Activated T-helper 2 cell treated with anti-CD3 and anti-CD28 coated beads, Interferon-gamma antibody, Interleukin-2, Interleukin-4, amounts not matched to agents 10 μg/mL and 5 μg/mL and 100 μg/mL, durations not matched to agents 14 hours and 24 hours and 36 hours (primary cell): ENCODE data around the gene TNNT1. TPM values are rescaled to one million over a fixed set of nuclear protein-coding genes. Genes with fewer than 3 reads are reported as not detected.

ENCODE experiments used
- DNase-seq: peaks from one replicate; pipeline ENCODE4 v3.0.0; 2021; ENCODE audit warnings: low spot score
- H3K27ac Mint-ChIP-seq: one replicate; pipeline ENCODE4 v1.8.0; 2021; ENCODE audit warnings: mixed read lengths
- H3K27me3 Mint-ChIP-seq: one replicate; pipeline ENCODE4 v1.8.0; 2021; ENCODE audit warnings: low read depth, mixed read lengths
- H3K36me3 Mint-ChIP-seq: one replicate; pipeline ENCODE4 v1.8.0; 2021; ENCODE audit warnings: low read depth, mixed read lengths
- H3K4me1 Mint-ChIP-seq: one replicate; pipeline ENCODE4 v1.8.0; 2021; ENCODE audit warnings: low read depth, mixed read lengths
- H3K4me3 Mint-ChIP-seq: one replicate; pipeline ENCODE4 v1.8.0; 2021; ENCODE audit warnings: low read depth, mild to moderate bottlenecking, moderate library complexity, mixed read lengths
- H3K9me3 Mint-ChIP-seq: one replicate; pipeline ENCODE4 v1.8.0; 2021; ENCODE audit warnings: mixed read lengths
- intact Hi-C: fragments of 100-400 bp; cut with micrococcal nuclease; formaldehyde crosslinking; loops from one replicate; pipeline ENCODE4 v1.15.1; 2023
- total RNA-seq: library from RNA; stranded (reverse); gene quantifications from 2 replicates; pipeline ENCODE4 v1.2.3, GENCODE V29; 2022

TNNT1 gene, protein sequence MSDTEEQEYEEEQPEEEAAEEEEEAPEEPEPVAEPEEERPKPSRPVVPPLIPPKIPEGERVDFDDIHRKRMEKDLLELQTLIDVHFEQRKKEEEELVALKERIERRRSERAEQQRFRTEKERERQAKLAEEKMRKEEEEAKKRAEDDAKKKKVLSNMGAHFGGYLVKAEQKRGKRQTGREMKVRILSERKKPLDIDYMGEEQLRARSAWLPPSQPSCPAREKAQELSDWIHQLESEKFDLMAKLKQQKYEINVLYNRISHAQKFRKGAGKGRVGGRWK
- 0.27 and 1.3 TPM in 2 replicates for total RNA-seq

DNA sequence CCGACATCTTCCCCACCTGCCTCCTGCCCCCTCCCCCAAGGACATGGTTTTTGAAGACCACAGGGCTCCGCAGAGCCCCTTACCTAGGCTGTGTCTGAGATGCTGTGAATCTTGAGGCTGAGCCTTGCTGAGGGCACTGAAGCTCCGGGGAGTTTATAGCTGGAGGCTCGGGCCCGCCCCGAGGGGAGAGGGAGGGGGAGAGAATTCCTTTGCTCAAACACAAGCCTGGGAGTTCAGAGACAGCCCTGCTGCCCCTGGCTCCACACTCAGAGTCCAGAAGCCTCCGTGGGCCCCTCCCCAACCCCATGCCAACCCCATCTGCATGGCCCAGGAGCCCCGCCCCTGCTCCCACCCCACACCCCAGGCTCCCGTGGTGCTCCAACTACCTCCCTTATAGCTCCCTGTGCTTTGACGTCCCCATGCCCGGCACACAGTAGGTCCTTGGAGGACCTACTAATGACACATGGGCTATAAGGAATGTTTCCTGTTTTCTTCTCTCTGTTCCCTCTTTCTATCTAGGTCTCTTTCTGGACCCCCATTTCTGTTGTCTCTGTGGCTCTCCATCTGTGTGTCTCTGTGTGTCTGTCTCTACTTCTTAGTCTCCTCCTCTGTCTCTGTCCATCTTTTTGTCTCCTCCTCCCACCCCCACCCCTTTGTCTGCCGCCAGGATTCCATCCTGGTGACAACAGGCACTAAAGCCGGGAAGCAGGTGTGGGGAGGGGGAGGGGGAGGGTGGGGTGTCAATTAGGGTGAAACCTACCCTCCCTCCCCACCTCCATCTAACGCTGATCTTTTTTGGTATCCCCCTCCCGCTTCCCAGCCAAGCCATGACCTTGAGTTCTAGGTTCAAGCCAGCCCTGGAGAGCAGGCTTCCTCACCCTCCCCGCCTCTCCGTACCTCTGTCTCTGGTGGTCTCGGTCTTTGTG is at the start of gene TNNT1:
TNNT1 (minus strand) TSS at position 129 of the 926 bp plus-strand sequence. CDS start 2,049 bp downstream, outside the sequence.
- Mint-ChIP-seq H3K9me3 (peaks cover 18% of the 10 kb centered on the region), H3K4me1 (peaks cover 12% of the 10 kb centered on the region), H3K27me3 (peaks cover 31% of the 10 kb centered on the region), H3K27ac (no peak within 1 kb of the TSS), H3K4me3 (no peak within 1 kb of the TSS), H3K36me3 (peaks cover 4% of the 10 kb centered on the region)
- DNase-seq: no peak
- intact Hi-C loops: no loop called here

DNA sequence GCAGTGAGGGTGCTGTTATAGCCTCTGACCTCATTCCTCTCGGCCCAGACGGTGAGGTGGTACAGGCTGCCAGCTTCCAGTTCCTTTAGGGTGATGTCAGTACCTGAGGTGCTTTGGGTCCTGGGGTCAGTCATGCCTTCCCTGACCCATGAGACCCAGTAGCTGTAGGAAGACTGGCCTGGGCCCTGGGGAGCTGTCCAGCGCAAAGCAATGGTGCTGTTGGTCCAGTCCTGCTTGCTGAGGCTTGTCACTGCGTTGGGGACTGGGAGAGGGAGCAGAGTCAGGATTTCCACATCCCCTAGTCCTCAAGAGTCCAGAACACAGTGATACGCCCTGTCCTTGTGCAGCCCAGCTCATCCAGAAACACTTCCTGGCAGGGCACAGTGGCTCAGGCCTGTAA is 49.6 kb upstream of the TNNT1 start:
- H3K9me3 Mint-ChIP-seq: no peaks in the 10 kb centered on the region
- no peaks in the 10 kb centered on the region for H3K36me3 Mint-ChIP-seq
- intact Hi-C loops: no loop called here
- peaks cover 4% of the 10 kb centered on the region for H3K27me3 Mint-ChIP-seq
- no peak for DNase-seq
- H3K4me3 Mint-ChIP-seq: no peak overlapping the region
- no peaks in the 10 kb centered on the region for H3K4me1 Mint-ChIP-seq
- H3K27ac Mint-ChIP-seq: no peak overlapping the region

DNA sequence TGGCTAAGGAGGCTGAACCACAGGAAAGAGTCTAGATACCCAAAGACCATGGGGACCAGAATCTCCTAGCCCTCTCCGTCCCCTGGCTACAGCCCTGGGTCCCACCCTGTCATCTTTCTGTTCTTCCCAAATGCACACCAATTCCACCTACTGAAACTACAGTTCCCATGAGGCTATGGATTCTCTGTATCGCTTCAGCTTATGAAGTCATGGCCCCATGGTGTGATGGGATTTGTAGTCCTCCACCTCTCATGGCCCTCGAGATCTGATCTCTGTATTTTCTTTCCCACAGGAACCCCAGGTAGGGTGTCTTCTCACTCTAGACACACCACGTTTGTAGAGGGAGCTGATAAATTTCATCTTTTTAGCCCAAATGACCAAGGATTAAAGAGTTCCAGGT is 48.5 kb upstream of the TNNT1 start:
- no peak for DNase-seq
- intact Hi-C loops: no loop called here
- H3K27me3 Mint-ChIP-seq: peaks cover 4% of the 10 kb centered on the region
- H3K27ac Mint-ChIP-seq: no peak overlapping the region
- H3K4me1 Mint-ChIP-seq: no peaks in the 10 kb centered on the region
- H3K36me3 Mint-ChIP-seq: no peaks in the 10 kb centered on the region
- H3K9me3 Mint-ChIP-seq: no peaks in the 10 kb centered on the region
- no peak overlapping the region for H3K4me3 Mint-ChIP-seq

DNA sequence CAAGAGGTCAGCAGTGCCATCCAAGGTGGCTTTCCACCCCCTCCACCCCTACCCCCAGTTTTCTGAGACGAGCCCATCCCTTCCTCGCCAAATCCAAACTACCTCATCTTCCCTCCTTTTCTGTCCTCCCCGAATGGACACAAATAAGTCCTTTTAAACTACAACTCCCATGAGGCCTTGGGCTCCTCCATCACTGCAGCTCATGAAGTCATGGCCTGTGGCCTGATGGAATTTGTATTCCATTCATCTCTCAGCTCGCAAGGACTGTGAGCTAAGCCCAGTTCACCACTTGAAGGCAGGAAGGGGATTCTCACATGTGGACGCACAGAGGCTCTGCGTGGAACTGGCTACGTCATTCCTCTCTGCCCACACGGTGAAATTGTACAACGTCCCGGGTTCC is 47.8 kb upstream of the TNNT1 start:
- H3K4me1 Mint-ChIP-seq: no peaks in the 10 kb centered on the region
- no peaks in the 10 kb centered on the region for H3K9me3 Mint-ChIP-seq
- no peaks in the 10 kb centered on the region for H3K36me3 Mint-ChIP-seq
- no peak overlapping the region for H3K4me3 Mint-ChIP-seq
- H3K27me3 Mint-ChIP-seq: peaks cover 4% of the 10 kb centered on the region
- no peak for DNase-seq
- no peak overlapping the region for H3K27ac Mint-ChIP-seq
- intact Hi-C loops: no loop called here

DNA sequence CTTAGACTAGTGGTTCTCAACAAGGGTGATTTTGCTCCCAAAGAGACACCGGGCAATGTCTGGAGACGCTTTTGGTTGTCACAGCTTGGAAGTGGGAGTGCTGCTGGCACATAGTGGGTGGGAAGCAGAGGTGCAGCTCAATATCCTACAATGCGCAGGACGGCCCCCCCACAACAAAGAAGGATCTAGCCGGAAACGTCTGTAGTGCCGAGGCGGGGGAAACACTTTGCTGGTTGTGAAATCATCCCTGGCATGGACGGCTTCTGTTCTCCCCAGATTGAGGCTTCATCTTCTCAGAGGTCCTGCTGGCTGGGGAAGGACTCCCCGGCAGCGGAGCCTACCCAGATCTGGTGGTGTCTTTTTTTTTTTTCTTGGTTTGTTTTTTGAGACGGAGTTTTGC is 44.5 kb upstream of the TNNT1 start:
- intact Hi-C loops: no loop called here
- no peaks in the 10 kb centered on the region for H3K36me3 Mint-ChIP-seq
- no peak overlapping the region for H3K4me3 Mint-ChIP-seq
- H3K9me3 Mint-ChIP-seq: no peaks in the 10 kb centered on the region
- no peaks in the 10 kb centered on the region for H3K27me3 Mint-ChIP-seq
- no peak overlapping the region for H3K27ac Mint-ChIP-seq
- H3K4me1 Mint-ChIP-seq: peaks cover 2% of the 10 kb centered on the region
- DNase-seq: no peak

DNA sequence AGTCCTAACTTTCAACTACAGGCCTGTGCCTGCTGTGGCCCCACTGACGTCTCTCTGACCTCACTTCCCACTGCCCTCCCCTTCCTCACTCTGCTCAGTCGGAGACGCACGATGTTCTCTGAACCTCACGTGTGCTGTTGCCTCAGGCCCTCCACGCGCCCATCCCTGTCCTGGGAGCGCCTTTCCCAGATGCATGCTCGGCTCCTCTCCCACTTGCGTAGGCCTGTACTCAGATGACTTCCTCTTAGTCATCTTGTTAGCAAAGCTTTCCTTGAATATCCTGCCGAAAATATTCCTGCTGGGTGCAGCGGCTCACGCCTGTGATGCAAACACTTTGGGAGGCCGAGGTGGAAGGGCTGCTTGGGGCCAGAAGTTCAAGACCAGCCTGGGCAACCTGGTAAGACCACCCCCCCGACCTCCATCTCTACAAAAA is 40.4 kb upstream of the TNNT1 start:
- H3K4me3 Mint-ChIP-seq: no peak overlapping the region

DNA sequence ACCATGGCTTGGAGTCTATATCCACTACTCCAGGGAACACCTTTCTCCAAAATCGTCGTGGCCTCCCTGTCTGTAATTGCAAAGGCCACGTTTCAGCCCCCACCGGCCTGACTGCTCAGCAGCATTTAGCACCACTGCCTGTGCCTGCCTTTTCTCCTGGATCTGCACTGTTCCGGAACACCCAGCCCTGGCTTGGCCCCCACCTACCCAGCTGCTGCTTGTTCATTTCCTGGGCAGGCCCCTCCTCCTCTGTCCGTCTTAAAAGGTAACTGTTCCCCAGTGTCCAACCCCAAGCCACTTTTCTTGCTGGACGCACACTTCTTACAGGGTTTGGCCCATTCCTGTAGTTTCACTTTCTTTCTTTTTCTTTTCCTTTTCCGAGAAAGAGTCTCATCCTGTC is 39.6 kb upstream of the TNNT1 start:
- peaks cover 2% of the 10 kb centered on the region for H3K4me1 Mint-ChIP-seq
- intact Hi-C loops: no loop called here
- H3K9me3 Mint-ChIP-seq: no peaks in the 10 kb centered on the region
- DNase-seq: no peak
- H3K27me3 Mint-ChIP-seq: peaks cover 2% of the 10 kb centered on the region
- no peak overlapping the region for H3K4me3 Mint-ChIP-seq
- H3K27ac Mint-ChIP-seq: no peak overlapping the region
- H3K36me3 Mint-ChIP-seq: no peaks in the 10 kb centered on the region

More for the DNA sequence above, 40.4 kb upstream of the TNNT1 start:
- no peak overlapping the region for H3K27ac Mint-ChIP-seq
- intact Hi-C loops: no loop called here
- no peak for DNase-seq
- H3K27me3 Mint-ChIP-seq: no peaks in the 10 kb centered on the region
- no peaks in the 10 kb centered on the region for H3K36me3 Mint-ChIP-seq
- peaks cover 2% of the 10 kb centered on the region for H3K4me1 Mint-ChIP-seq
- H3K9me3 Mint-ChIP-seq: no peaks in the 10 kb centered on the region

DNA sequence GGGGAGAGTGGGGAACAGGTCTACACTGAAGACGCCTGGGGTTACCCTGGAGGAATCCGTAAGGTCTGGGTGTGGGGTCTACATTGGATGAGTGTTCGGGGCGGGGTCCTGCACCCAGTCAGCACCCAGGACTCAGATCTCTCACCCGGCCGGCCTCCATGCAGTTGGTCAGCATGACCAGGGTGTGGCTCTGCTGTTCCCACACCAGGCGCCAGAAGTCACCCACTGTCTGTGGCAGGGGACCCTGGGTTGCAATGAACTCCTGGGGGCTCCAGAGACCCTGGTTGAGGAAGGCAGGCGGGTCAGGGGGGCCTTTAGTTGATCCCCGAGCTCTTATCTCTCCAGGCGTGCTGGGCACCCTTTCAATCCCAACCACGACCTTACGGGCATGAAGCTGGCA is 37.1 kb upstream of the TNNT1 start:
- no peaks in the 10 kb centered on the region for H3K9me3 Mint-ChIP-seq
- peaks cover 2% of the 10 kb centered on the region for H3K27me3 Mint-ChIP-seq
- DNase-seq: no peak
- H3K36me3 Mint-ChIP-seq: no peaks in the 10 kb centered on the region
- peaks cover 2% of the 10 kb centered on the region for H3K4me1 Mint-ChIP-seq
- no peak overlapping the region for H3K4me3 Mint-ChIP-seq
- intact Hi-C loops: no loop called here
- no peak overlapping the region for H3K27ac Mint-ChIP-seq

DNA sequence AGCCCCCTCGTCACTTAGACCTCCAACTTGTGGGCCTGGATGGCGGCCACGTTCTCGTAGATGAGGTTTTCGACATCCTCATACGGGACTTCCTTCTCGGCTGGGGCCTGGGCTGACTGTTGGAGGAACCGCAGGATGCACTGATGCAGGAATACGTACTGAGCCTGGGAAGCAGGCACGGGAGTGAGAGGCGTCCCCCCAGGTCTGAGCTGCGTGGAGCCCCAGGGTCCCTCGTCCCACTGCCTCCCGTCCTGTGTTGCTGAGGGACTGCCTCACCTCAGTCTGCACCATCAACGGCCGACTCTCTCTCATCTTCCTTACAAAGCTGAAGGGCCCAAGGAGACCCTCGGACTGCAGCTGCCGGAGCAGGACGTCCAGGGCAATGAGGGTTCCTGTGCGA is 32.7 kb upstream of the TNNT1 start:
- no peak for DNase-seq
- H3K9me3 Mint-ChIP-seq: no peaks in the 10 kb centered on the region
- no peak overlapping the region for H3K4me3 Mint-ChIP-seq
- H3K4me1 Mint-ChIP-seq: peaks cover 10% of the 10 kb centered on the region
- no peak overlapping the region for H3K27ac Mint-ChIP-seq
- H3K36me3 Mint-ChIP-seq: no peaks in the 10 kb centered on the region
- peaks cover 29% of the 10 kb centered on the region for H3K27me3 Mint-ChIP-seq
- intact Hi-C loops: no loop called here

DNA sequence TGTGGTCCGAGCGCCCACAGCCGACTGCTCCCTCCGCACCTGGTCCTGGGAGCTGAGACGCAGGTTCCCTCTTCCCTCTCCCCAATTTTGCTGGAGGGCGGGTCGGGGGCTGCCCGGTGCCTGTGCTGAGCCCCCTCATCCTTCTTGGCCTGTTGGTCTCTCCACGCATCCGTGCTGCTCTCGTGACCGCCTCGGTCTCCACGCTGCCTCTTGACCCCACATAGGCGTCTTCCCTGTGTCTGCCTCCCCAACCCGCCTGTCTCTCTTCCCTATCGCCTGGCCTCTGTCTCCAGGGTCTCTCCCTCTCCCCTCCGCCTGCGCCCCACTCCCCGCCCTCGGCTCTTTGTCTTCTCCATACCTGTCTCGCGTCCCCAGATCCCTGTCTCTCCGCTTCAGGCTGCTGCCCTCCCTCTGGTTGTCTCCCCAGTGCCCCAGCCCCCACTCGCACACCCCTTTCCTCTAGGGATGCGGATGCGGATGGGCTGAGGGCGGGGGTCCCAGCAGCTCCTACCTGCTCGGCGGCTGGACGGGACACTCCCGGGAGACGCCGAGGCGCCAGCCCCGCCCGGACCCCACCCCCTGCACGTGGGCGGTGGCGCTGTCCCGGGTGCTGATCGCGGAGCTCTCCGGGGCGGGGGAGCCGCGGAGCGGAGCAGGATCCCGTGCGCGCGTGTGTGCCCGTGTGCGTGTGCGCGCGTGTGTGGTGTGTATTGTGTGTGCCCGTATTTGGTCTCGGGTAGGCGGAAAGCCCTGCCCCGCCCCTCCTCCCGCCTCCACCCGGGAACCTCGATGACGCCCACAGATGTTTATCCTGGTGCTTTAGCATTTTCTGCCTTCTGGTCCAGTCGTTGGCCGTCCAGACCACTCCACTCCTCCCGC is 30.8 kb upstream of the TNNT1 start, which contains the start of gene SYT5:
SYT5 (minus strand) TSS at position 684 of the 879 bp plus-strand sequence. CDS start 1,248 bp downstream, outside the sequence.
- Mint-ChIP-seq H3K27ac (no peak within 1 kb of the TSS), H3K9me3 (no peaks in the 10 kb centered on the region), H3K4me1 (peaks cover 10% of the 10 kb centered on the region), H3K36me3 (no peaks in the 10 kb centered on the region), H3K4me3 (peak within 1 kb of the TSS; percentile 60), H3K27me3 (peaks cover 38% of the 10 kb centered on the region)
- DNase-seq: peak; percentile 63
- intact Hi-C loops: loop anchor here (5.0 kb wide), 1 partner anchor 77 kb away; the partner anchor contains the start of gene PPP6R1

DNA sequence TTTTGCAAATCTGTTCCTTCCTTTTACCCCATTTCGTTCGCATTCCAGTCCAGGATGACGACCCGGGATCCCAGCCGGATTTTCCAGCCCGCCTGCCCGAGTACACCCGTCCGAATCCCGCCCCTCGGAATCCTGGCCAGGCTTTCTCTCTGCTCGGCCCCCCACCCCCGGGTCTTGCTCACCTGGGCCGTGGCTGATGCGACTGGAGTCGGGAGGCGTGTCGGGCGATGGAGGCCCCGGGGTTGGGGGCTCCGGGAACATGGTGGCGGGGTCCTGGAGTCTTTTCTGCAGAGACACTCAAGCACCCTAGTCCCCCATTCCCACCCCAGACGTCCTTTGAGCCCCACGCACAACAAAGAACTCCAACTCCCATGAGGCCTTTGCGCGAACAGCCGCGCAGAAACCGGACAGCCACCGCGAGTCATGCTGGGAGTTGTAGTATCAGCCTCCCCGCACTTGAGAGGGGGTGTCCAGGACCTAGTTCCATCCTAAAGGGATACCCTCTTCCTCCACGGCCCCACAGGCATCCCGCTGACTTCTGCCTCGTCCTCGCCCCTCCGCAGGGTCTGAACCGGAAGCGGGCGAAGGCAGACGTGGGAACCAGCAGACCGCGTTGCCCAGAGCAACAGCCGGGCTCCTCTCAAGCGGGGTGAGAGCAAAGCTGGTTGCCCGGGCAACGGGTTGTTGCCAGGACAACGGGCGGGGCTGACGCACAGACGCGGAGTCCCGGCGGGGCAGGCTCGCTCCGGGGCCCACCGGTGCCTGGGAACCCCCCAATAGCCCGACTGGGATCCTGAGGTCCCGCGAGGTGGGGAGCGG is 30.0 kb upstream of the TNNT1 start:
- DNase-seq: peak; percentile 90
- intact Hi-C loops: loop anchor here (5.0 kb wide), 1 partner anchor 78 kb away; the partner anchor contains the start of gene PPP6R1
- H3K27me3 Mint-ChIP-seq: peaks cover 45% of the 10 kb centered on the region
- H3K4me1 Mint-ChIP-seq: peaks cover 14% of the 10 kb centered on the region
- H3K4me3 Mint-ChIP-seq: peak overlapping the region; percentile 60
- no peak overlapping the region for H3K27ac Mint-ChIP-seq
- no peaks in the 10 kb centered on the region for H3K36me3 Mint-ChIP-seq
- H3K9me3 Mint-ChIP-seq: no peaks in the 10 kb centered on the region
